HUES48 (cell line): ENCODE data around the gene SLC13A1.
"Not testable (repeated sequence)": the region's sequence is repeated elsewhere in the genome, so short reads cannot be mapped to it uniquely, and the experiment has no call there.

Experiments
- H3K27ac ChIP-seq: one replicate; pipeline ENCODE4 v1.7.0; 2013; ENCODE audit warnings: low read depth, low read length, inconsistent platforms
- H3K27me3 ChIP-seq: 2 replicates; pipeline ENCODE4 v1.6.1; 2013; ENCODE audit warnings: mild to moderate bottlenecking, low read length; ENCODE audit not compliant: control insufficient read depth, insufficient read depth
- H3K36me3 ChIP-seq: 2 replicates; pipeline ENCODE4 v1.6.1; 2013; ENCODE audit warnings: low read length; ENCODE audit not compliant: control insufficient read depth, insufficient read depth
- H3K4me1 ChIP-seq: 2 replicates; pipeline ENCODE4 v1.6.1; 2013; ENCODE audit warnings: mild to moderate bottlenecking, low read length; ENCODE audit not compliant: control insufficient read depth, insufficient read depth
- H3K4me3 ChIP-seq: 2 replicates; pipeline ENCODE4 v1.5.1; 2013; ENCODE audit warnings: mild to moderate bottlenecking, low read depth, low read length
- H3K9ac ChIP-seq: 2 replicates; pipeline ENCODE4 v1.6.1; 2013; ENCODE audit warnings: mild to moderate bottlenecking, low read depth, low read length, moderate library complexity
- H3K9me3 ChIP-seq: 2 replicates; pipeline ENCODE4 v1.6.1; 2013; ENCODE audit warnings: low read length; ENCODE audit not compliant: control insufficient read depth, insufficient read depth

Gene SLC13A1

GRCh38 chr7:123126171-123126570 is 73.6 kb downstream of the SLC13A1 start:
- Histone ChIP-seq H3K4me3 (no peak overlapping the region), H3K4me1 (no peaks in the 10 kb centered on the region), H3K9me3 (no peaks in the 10 kb centered on the region), H3K27ac (no peak overlapping the region), H3K27me3 (no peaks in the 10 kb centered on the region), H3K36me3 (no peaks in the 10 kb centered on the region), H3K9ac (no peak overlapping the region)

DNA sequence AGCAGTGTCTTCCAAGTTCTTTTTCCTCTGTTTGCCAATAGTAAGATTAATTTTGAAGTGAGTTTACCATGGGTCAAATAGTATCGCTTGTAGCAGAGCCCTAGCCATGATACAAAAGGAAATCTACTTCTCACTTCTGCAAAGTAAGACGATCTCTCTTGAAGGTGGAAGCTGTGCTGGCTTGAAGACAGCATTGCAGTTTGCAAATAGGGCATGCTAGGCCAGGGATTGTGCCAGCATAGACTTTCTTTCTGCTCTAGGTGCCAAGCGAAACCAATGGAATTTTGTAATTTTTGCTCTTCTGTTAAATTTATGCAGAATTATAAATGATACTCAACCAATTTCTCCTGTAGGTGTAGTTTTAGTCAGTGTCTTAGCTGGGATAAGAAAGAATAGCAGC is 74.5 kb downstream of the SLC13A1 start:
- Histone ChIP-seq H3K27me3 (no peaks in the 10 kb centered on the region), H3K9ac (no peak overlapping the region), H3K4me3 (no peak overlapping the region), H3K9me3 (no peaks in the 10 kb centered on the region), H3K27ac (no peak overlapping the region), H3K36me3 (no peaks in the 10 kb centered on the region), H3K4me1 (no peaks in the 10 kb centered on the region)

GRCh38 chr7:123122916-123123315 is 76.9 kb downstream of the SLC13A1 start:
- Histone ChIP-seq H3K9me3 (no peaks in the 10 kb centered on the region), H3K36me3 (no peaks in the 10 kb centered on the region)

DNA sequence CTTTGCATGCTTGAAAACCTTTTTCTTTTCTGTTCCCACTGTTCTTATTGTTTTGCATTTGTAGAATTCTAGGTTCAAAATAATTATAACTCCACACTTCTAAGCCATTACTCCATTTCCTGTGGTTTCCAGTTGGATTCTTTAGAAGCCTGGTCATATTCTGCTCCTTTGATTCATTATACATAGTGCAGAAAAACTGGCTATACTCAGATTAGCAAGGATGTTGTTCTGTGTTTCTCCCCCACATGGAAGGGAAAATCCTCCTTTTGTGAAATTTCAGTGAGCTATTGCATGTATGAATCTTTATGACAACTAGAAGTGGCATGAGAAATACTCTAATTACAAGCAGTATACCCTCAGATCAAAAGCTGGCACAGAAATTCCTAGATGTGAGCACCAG is 79.5 kb downstream of the SLC13A1 start:
- Histone ChIP-seq H3K9ac (no peak overlapping the region), H3K9me3 (no peaks in the 10 kb centered on the region), H3K27me3 (no peaks in the 10 kb centered on the region), H3K36me3 (no peaks in the 10 kb centered on the region), H3K27ac (no peak overlapping the region), H3K4me1 (peaks cover 22% of the 10 kb centered on the region), H3K4me3 (no peak overlapping the region)

More at GRCh38 chr7:123122916-123123315, 76.9 kb downstream of the SLC13A1 start:
- Histone ChIP-seq H3K4me1 (peaks cover 11% of the 10 kb centered on the region), H3K27ac (no peak overlapping the region), H3K27me3 (no peaks in the 10 kb centered on the region), H3K4me3 (no peak overlapping the region), H3K9ac (no peak overlapping the region)

- Histone ChIP-seq H3K4me3 (no peak overlapping the region), H3K27me3 (no peaks in the 10 kb centered on the region), H3K27ac (no peak overlapping the region), H3K36me3 (no peaks in the 10 kb centered on the region), H3K9me3 (no peaks in the 10 kb centered on the region), H3K9ac (no peak overlapping the region), H3K4me1 (peaks cover 22% of the 10 kb centered on the region)
Measured at GRCh38 chr7:123115331-123115730, 84.4 kb downstream of the SLC13A1 start.

- Histone ChIP-seq H3K4me3 (no peak overlapping the region), H3K4me1 (peaks cover 22% of the 10 kb centered on the region), H3K9me3 (no peaks in the 10 kb centered on the region), H3K27ac (no peak overlapping the region), H3K36me3 (no peaks in the 10 kb centered on the region), H3K9ac (no peak overlapping the region), H3K27me3 (no peaks in the 10 kb centered on the region)
Measured at GRCh38 chr7:123114288-123114687, 85.5 kb downstream of the SLC13A1 start.

DNA sequence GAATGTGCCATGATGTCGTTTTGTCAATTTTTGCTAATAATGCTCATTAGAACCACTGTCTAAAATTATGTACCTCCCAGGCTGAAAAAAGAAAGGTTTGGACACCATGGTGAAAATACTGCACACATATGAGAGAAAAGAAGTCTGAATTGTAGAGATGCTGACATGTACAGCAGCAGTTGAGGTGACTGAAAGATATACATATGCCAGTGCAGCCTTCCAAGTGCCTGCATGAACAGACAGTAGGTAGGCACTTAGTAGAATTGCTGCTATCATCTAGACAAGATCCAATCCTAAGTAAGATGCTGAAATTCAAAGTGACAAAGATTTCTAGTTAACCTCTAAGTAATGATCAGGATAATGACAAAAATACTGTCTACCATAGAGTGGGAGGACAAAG is 86.9 kb downstream of the SLC13A1 start:
- no peak overlapping the region for H3K9ac ChIP-seq
- peaks cover 12% of the 10 kb centered on the region for H3K4me1 ChIP-seq
- no peak overlapping the region for H3K27ac ChIP-seq
- no peak overlapping the region for H3K4me3 ChIP-seq
- H3K36me3 ChIP-seq: no peaks in the 10 kb centered on the region
- no peaks in the 10 kb centered on the region for H3K27me3 ChIP-seq
- H3K9me3 ChIP-seq: peaks cover 5% of the 10 kb centered on the region; the same call in 1 of the 2 replicates

DNA sequence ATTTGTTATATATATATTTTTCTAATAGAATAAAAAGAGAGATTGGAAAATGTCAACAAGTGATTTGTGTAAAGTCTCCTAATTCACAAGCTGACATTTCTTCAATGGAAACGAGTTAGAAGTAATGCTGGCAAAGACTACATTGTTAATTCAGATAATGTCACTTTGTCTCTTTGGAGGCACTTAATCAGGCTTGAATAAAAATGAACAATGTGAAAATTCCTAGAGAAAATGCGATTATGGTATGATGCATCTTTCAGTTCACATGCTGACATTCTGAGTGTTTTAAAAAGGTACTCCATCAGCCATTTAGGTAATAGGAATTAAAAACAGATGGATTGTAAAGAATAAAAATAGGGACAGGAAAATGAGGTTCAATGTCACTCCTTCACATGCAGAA is 100.1 kb downstream of the SLC13A1 start:
- H3K9me3 ChIP-seq: no peaks in the 10 kb centered on the region
- no peak overlapping the region for H3K9ac ChIP-seq
- no peaks in the 10 kb centered on the region for H3K36me3 ChIP-seq
- no peak overlapping the region for H3K4me3 ChIP-seq
- no peak overlapping the region for H3K27ac ChIP-seq
- no peaks in the 10 kb centered on the region for H3K4me1 ChIP-seq
- H3K27me3 ChIP-seq: no peaks in the 10 kb centered on the region

DNA sequence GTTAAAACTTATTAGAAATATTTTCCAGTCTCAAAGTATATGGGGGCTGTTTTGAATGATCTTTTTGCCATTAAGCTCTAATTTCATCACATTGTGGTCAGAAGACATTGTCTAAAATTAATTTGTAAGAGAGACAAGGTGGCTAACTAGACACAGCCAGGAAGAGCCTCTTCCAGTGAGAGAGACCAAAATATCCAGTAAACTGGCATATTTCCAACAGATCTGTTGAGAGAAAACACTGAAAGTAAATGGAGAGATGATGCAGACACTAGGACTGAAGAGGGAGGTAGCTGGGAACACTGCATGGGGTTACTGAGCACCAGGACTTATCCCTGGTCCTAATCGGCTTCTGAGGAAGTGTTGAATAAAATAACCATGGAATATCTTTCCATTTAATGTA is 102.8 kb downstream of the SLC13A1 start:
- Histone ChIP-seq H3K4me1 (no peaks in the 10 kb centered on the region), H3K9ac (no peak overlapping the region), H3K36me3 (no peaks in the 10 kb centered on the region), H3K27me3 (no peaks in the 10 kb centered on the region), H3K9me3 (0 out of 2 replicates have a peak, but pooled peaks cover 3% of the 10 kb centered on the region), H3K27ac (no peak overlapping the region), H3K4me3 (no peak overlapping the region)

GRCh38 chr7:123096434-123096833 is 103.3 kb downstream of the SLC13A1 start:
- H3K27me3 ChIP-seq: no peaks in the 10 kb centered on the region
- H3K4me1 ChIP-seq: no peaks in the 10 kb centered on the region
- no peak overlapping the region for H3K27ac ChIP-seq
- no peak overlapping the region for H3K4me3 ChIP-seq
- H3K9ac ChIP-seq: no peak overlapping the region
- H3K9me3 ChIP-seq: 0 out of 2 replicates have a peak, but pooled peaks cover 3% of the 10 kb centered on the region
- no peaks in the 10 kb centered on the region for H3K36me3 ChIP-seq

GRCh38 chr7:123090456-123090855 is 109.3 kb downstream of the SLC13A1 start:
- Histone ChIP-seq H3K4me1 (no peaks in the 10 kb centered on the region), H3K9ac (no peak overlapping the region), H3K4me3 (no peak overlapping the region), H3K36me3 (no peaks in the 10 kb centered on the region), H3K27ac (no peak overlapping the region), H3K9me3 (peaks cover 11% of the 10 kb centered on the region), H3K27me3 (no peaks in the 10 kb centered on the region)

GRCh38 chr7:123086910-123087309 is 112.9 kb downstream of the SLC13A1 start:
- H3K27me3 ChIP-seq: not testable (repeated sequence)

More at GRCh38 chr7:123086910-123087309, 112.9 kb downstream of the SLC13A1 start:
- H3K9me3 ChIP-seq: peaks cover 11% of the 10 kb centered on the region
- H3K9ac ChIP-seq, H3K27ac ChIP-seq, H3K4me3 ChIP-seq, H3K4me1 ChIP-seq, H3K36me3 ChIP-seq: not testable (repeated sequence)
